Upper lobe of right lung (tissue), 1 donor: Measurements from ENCODE around the gene FDPS. TPM values are rescaled to one million over a fixed set of nuclear protein-coding genes. Genes with fewer than 3 reads are reported as not detected.
A peak's percentile ranks its signal among the peaks of the same experiment; 100 is the strongest.

Experiments
- ATAC-seq: fragments of 200-7000 bp; cut with Tn5 transposase; one replicate; pipeline ENCODE4 v1.9.1; 2020; ENCODE audit warnings: mild to moderate bottlenecking, moderate library complexity
- DNase-seq: peaks from one replicate; pipeline ENCODE4 v3.0.0-alpha.2; 2020
- H3K27ac ChIP-seq: fragments of 200-600 bp; one replicate; pipeline ENCODE4 v1.8.0; 2022
- H3K27me3 ChIP-seq: fragments of 200-600 bp; one replicate; pipeline ENCODE4 v1.8.0; 2022; ENCODE audit warnings: mild to moderate bottlenecking
- H3K36me3 ChIP-seq: fragments of 200-600 bp; one replicate; pipeline ENCODE4 v1.8.0; 2022
- H3K4me1 ChIP-seq: fragments of 200-600 bp; one replicate; pipeline ENCODE4 v1.8.0; 2022
- H3K4me3 ChIP-seq: fragments of 200-600 bp; one replicate; pipeline ENCODE4 v1.8.0; 2022; ENCODE audit warnings: mild to moderate bottlenecking
- H3K9me3 ChIP-seq: fragments of 200-600 bp; one replicate; pipeline ENCODE4 v1.8.0; 2022
- intact Hi-C: fragments of 100-400 bp; cut with DNase I; formaldehyde crosslinking; loops from one replicate; pipeline ENCODE4 v1.11.0; 2022
- total RNA-seq: library from RNA; stranded (reverse); fragmentation: NEBNext Ultra II Directional; extraction: Animal tissue kit (Norgen Biotek cat#: 25700); gene quantifications from one replicate; pipeline ENCODE4 v1.2.1, GENCODE V29; 2021
- TF ChIP-seq, protein P1 (sequence below): fragments of 200-600 bp; IDR thresholded peaks from one replicate; pipeline ENCODE4 v1.8.0; 2022; ENCODE audit warnings: antibody characterized with exemption
- donor health status: DM: no; HTN: yes; CAD: no; lungs with severe emphysema.

The FDPS gene
- total RNA-seq, 1 donor from 2014 or later, result 225 TPM

DNA sequence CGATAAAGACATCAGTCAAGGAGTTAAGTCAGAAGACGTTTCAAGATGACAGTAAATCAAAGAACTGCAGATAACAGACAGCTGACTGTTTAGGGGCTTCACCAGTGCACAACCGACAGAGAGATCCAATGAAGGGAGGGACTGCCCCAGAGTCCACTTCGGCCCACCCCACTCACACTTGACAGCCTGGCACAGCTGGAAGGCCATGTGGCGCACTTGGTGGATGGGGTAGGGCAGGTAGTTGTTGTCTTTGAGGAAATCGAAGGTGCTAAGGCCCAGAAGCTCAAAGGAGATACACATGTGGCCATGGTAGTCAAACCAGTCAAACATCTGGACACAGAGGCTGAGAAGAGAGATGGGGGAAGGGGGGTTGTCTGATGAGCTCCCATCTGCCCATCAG lies 42.1 kb upstream of the FDPS start:
- peaks cover 7% of the 10 kb centered on the region for H3K4me1 ChIP-seq
- H3K27ac ChIP-seq, result no peak overlapping the region
- no peak for DNase-seq
- intact Hi-C loops, result no loop called here
- ATAC-seq, result no peak
- no peaks in the 10 kb centered on the region for H3K27me3 ChIP-seq
- no peaks in the 10 kb centered on the region for H3K9me3 ChIP-seq
- no peak overlapping the region for H3K4me3 ChIP-seq
- H3K36me3 ChIP-seq, result peaks cover 88% of the 10 kb centered on the region
- TF ChIP-seq, protein P1, sequence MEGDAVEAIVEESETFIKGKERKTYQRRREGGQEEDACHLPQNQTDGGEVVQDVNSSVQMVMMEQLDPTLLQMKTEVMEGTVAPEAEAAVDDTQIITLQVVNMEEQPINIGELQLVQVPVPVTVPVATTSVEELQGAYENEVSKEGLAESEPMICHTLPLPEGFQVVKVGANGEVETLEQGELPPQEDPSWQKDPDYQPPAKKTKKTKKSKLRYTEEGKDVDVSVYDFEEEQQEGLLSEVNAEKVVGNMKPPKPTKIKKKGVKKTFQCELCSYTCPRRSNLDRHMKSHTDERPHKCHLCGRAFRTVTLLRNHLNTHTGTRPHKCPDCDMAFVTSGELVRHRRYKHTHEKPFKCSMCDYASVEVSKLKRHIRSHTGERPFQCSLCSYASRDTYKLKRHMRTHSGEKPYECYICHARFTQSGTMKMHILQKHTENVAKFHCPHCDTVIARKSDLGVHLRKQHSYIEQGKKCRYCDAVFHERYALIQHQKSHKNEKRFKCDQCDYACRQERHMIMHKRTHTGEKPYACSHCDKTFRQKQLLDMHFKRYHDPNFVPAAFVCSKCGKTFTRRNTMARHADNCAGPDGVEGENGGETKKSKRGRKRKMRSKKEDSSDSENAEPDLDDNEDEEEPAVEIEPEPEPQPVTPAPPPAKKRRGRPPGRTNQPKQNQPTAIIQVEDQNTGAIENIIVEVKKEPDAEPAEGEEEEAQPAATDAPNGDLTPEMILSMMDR, result no peak

- Histone ChIP-seq H3K4me1 (peaks cover 14% of the 10 kb centered on the region), H3K9me3 (no peaks in the 10 kb centered on the region), H3K36me3 (peaks cover 88% of the 10 kb centered on the region), H3K27me3 (no peaks in the 10 kb centered on the region), H3K27ac (no peak overlapping the region), H3K4me3 (no peak overlapping the region)
- TF ChIP-seq, protein P1, result no peak
- ATAC-seq, result no peak
- intact Hi-C loops, result no loop called here
- DNase-seq, result no peak
Observed at GRCh38 chr1:155267373-155267772, 41.3 kb upstream of the FDPS start.

GRCh38 chr1:155268630-155269029 lies 40.0 kb upstream of the FDPS start:
- no peak for DNase-seq
- Histone ChIP-seq H3K27ac (no peak overlapping the region), H3K36me3 (peaks cover 79% of the 10 kb centered on the region), H3K4me1 (peaks cover 11% of the 10 kb centered on the region), H3K4me3 (no peak overlapping the region), H3K27me3 (no peaks in the 10 kb centered on the region), H3K9me3 (no peaks in the 10 kb centered on the region)
- TF ChIP-seq, protein P1, result no peak
- no peak for ATAC-seq
- intact Hi-C loops, result no loop called here

DNA sequence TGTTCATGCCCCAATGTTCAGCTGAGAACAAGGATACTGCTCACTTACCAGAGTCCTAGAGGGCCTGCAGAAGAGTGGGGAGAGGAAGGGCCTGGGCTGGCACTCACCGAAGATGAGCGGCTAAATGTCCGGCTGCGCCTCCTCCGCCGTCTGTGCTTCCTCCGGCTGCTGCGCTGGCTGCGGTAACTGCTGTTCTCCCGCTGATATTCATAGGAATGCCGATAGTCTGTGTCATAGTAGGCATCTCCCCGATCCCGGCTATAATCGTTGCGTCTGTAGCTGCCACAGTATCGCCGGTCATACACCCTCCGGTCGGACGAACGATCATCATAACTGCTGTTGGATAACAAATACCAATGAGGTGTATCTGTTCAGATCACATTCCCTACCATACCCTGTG lies 39.3 kb upstream of the FDPS start:
- no peak for ATAC-seq
- no peak overlapping the region for H3K27ac ChIP-seq
- H3K36me3 ChIP-seq, result peaks cover 71% of the 10 kb centered on the region
- H3K27me3 ChIP-seq, result no peaks in the 10 kb centered on the region
- no peaks in the 10 kb centered on the region for H3K9me3 ChIP-seq
- intact Hi-C loops, result no loop called here
- DNase-seq, result no peak
- TF ChIP-seq, protein P1, result no peak
- H3K4me3 ChIP-seq, result no peak overlapping the region
- peaks cover 15% of the 10 kb centered on the region for H3K4me1 ChIP-seq

DNA sequence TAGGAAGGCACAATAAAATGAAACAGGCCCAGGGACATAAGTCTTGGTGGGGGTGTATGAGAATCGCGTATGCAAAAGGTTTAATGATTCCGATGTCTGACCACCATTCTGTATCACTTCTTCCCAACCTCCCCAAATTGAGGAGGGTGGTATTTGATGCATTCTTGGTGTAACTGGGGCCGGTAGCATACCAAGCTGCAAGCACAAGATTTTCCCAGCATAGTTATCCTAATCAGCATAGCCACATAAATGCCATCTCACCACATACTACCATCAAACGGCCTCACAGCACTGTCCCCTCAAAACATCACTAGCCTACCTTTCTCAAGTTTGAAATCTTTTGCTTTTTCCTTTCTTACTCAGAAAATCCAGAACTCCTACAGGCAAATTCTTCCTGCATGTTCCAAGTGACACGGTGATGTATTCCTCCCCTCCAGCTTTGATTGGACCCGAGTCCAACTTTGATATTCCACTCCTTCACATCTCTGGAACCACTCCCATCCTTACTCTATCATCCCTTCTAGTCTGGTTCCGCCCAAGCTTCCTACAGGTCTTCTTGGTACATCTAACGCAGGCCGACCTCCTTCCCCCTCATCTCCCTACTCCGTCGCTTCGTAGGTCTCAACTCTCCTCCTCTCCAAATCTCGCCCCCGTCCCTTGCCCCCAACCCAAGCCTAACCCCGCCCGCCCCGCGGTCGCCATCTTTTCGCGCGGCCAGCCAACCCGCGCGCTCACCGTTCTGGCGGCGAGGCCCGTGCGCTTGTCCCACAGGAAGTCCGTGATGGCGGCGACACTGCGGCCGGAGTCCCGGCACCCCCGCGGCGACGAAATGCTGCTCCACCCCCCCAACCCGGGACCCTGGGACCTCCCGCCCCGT lies 36.0 kb upstream of the FDPS start:
- Histone ChIP-seq H3K4me1 (peaks cover 20% of the 10 kb centered on the region), H3K27ac (peak overlapping the region; percentile 90), H3K4me3 (peak overlapping the region; percentile 68), H3K27me3 (no peaks in the 10 kb centered on the region), H3K9me3 (no peaks in the 10 kb centered on the region), H3K36me3 (peaks cover 38% of the 10 kb centered on the region)
- peak; percentile 60 for ATAC-seq
- DNase-seq, result no peak
- TF ChIP-seq, protein P1, result no peak
- intact Hi-C loops, result no loop called here
